ENCODE measurements around the gene CDK5.
"Not testable (repeated sequence)": the region's sequence is repeated elsewhere in the genome, so short reads cannot be mapped to it uniquely, and the experiment has no call there.

CDK5 gene

DNA sequence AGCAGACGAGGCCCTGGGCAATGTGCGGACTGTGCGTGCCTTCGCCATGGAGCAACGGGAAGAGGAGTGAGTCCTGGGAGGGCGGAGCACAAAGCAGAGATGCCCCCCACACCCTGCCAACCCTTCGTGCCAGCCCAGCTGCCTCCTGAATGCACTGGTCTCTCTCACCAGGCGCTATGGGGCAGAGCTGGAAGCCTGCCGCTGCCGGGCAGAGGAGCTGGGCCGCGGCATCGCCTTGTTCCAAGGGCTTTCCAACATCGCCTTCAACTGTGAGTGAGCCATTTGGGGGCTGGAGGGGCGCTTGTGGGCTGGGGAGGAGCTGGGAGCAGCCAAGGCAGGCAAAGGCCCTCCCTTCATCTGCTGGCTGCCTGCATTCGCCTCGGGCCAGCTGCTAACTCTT lies 21.8 kb downstream of the CDK5 start:
- in situ Hi-C loops (cut with MboI; ENCODE audit: low sequenced_read_pairs), result no loop called here

DNA sequence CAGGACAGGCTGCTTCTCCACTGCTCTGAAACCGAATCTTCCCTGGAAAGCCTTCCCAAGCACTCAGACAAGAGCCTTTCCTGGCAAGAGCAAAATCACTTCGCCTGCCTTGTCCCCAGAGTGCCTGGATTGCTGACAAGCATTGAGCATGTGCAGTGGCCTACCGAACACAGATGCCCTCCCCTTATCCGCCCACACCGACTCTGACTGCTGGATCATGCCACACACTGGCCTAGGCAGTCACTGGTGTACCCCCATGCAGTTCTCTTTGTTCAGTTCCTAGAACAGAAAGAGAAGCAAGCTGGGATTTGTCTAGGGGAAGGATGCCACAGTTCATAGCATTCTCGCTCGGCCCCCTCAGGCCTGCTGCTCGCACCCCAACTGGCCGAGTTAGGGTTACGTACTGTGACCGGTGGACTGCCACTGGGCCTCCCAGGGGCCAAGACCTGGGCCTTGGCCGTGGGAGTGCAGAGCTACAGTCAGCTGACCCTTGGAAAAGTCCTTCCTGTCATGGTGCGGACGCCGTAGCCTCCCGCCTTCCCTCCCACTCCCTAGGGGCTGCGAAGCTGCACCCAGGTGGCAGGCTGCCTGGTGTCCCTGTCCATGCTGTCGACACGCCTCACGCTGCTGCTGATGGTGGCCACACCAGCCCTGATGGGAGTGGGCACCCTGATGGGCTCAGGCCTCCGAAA lies 22.5 kb downstream of the CDK5 start:
- in situ Hi-C loops (cut with MboI; ENCODE audit: low sequenced_read_pairs), result no loop called here

DNA sequence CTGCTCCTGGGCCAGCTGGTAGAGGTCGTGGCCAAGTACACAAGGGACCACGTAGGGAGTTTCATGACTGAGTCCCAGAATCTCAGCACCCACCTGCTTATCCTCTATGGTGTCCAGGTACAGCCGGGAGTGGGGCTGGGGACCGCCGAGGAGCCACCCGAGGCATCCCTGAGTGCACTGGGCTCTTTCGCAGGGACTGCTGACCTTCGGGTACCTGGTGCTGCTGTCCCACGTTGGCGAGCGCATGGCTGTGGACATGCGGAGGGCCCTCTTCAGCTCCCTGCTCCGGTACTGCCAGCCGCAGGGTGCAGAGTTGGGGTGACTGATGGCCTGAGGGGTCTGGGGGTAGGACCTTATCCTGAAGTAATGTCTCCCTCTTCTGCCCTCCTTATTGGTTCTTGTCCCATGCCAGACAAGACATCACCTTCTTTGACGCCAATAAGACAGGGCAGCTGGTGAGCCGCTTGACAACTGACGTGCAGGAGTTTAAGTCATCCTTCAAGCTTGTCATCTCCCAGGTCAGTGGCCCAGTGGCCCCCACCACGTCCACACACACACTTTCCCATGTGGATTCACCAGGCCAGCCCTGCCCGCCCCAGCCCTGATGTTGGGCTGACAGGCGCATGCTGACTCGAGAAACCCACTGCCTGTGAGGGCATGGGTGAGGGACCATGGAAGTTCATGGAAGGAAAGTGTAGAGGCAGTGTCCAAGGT lies 23.2 kb downstream of the CDK5 start:
- in situ Hi-C loops (cut with MboI; ENCODE audit: low sequenced_read_pairs), result no loop called here

- in situ Hi-C loops (cut with MboI; ENCODE audit: low sequenced_read_pairs), result no loop called here
These were observed 23.8 kb downstream of the CDK5 start for GRCh38 chr7:151033864-151034249.

- in situ Hi-C loops (cut with MboI; ENCODE audit: low sequenced_read_pairs), result no loop called here
These were observed 24.5 kb downstream of the CDK5 start for GRCh38 chr7:151032936-151033863.

GRCh38 chr7:151031011-151031410 lies 26.7 kb downstream of the CDK5 start:
- in situ Hi-C loops (cut with MboI; ENCODE audit: low sequenced_read_pairs), result no loop called here

DNA sequence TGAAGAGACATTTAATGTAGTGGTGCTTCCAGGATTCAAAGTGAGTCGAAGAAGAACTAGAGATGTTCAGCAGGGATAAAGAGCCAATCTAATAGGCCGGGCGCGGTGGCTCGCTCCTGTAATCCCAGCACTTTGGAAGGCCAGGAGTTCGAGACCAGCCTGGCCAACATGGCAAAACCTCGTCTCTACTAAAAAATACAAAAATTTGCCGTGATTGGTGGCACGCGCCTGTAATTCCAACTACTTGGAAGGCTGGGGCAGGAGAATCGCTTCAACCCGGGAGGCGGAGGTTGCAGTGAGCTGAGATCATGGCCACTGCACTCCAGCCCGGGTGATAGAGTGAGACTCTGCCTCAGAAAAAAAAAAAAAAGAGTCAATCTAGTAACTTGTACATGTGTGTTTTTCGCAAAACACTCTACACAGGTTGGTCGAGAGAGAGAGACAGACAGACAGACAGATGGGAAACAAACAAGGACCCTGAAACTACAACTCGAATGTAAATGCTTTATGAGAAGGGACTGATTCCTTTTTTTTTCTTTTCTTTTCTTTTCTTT lies 28.7 kb downstream of the CDK5 start:
- in situ Hi-C loops (cut with MboI; ENCODE audit: low sequenced_read_pairs), result no loop called here

DNA sequence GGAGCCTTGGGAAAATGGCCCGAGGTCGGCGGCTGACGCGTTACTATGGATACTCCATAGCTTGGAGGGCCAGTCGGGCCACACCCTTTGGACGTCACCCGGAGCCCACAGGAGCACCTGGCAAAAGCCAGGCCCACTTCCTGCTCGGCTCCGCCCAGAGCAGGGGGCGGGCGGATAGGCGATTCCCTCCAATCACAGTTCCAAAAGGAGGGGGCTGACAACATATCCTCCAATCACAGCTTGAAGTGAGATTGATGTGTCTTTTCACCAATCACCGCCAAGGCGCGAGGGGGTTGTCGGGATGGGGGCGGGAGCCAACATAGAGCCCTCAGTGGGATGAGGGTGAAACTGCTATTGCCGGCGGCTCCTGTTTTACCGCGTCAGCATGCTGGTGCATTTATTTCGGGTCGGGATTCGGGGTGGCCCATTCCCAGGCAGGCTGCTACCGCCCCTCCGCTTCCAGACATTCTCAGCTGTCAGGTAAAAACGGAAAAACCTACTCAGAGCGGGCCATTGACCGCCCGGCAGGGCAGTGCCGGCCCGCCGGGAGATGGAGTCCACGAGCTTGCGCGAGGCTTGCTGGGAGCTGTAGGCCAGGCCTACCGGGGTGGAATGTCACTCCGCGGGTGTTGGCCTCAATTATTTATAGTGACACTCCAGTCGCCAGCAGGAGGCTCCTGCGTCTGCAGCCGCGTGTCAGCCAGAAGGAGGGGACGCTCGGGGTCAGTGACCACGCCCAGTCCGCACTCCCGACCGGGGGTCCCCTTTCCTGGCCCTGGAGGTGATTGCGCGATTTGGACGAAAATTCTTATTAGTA lies 29.4 kb downstream of the CDK5 start, which contains the start of gene ABCB8:
Gene ABCB8, plus strand, starts transcription at position 320 of the 817 bp plus-strand sequence. Its CDS starts 66 bp downstream, at position 386.
- in situ Hi-C loops (cut with MboI; ENCODE audit: low sequenced_read_pairs), result no loop called here

DNA sequence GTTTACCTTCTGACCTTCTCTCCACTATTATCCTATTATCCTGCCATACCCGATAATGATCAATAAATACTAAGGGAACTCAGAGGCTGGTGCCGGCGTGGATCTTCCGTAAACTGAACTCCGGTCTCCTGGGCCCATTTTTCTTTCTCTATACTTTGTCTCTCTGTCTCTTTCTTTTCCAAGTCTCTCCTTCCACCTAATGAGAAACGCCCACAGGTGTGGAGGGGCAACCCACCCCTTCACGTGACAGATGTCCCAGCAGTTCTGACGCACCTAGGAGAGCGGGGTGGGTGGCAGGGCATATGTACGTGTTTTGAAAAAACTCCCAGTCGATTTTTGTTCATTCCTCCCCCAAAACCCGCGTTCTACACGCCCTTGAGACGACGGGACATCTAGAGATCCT lies 30.0 kb downstream of the CDK5 start:
- in situ Hi-C loops (cut with MboI; ENCODE audit: low sequenced_read_pairs), result not testable (repeated sequence)

GRCh38 chr7:151026771-151027727 lies 30.6 kb downstream of the CDK5 start:
- in situ Hi-C loops (cut with MboI; ENCODE audit: low sequenced_read_pairs), result not testable (repeated sequence)

- in situ Hi-C loops (cut with MboI; ENCODE audit: low sequenced_read_pairs), result no loop called here
These were observed 31.6 kb downstream of the CDK5 start for GRCh38 chr7:151025924-151026671.

GRCh38 chr7:151024435-151025056 lies 33.2 kb downstream of the CDK5 start, which contains the start of gene ATG9B:
ATG9B (minus strand) TSS chr7:151024494; CDS start chr7:151024423, 71 bp downstream.
- in situ Hi-C loops (cut with MboI; ENCODE audit: low sequenced_read_pairs), result no loop called here

DNA sequence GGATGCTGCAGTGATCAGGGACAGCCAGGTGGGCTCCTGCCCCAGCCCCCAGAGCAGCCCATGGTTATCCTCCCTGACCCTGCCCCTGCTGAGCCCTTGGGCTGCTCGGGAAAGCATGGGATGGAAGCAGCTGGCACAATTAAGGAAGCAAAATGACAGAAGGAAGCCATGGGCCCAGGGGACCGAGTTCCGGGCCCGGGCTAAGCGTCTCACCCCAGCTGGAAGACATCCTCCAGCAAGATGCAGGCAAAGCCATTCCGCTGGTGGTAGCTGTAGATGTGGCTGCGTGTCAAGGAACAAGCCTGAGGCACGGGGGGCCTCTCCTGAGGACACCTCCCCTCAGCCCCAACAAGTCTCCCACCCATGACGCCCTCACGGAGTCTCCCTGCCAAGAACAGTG lies 34.5 kb downstream of the CDK5 start:
- in situ Hi-C loops (cut with MboI; ENCODE audit: low sequenced_read_pairs), result no loop called here

- in situ Hi-C loops (cut with MboI; ENCODE audit: low sequenced_read_pairs), result no loop called here
These were observed 37.5 kb downstream of the CDK5 start for GRCh38 chr7:151020231-151020630.

- in situ Hi-C loops (cut with MboI; ENCODE audit: low sequenced_read_pairs), result no loop called here
These were observed 38.6 kb downstream of the CDK5 start for GRCh38 chr7:151019130-151019447.

GRCh38 chr7:151018421-151019129 lies 39.1 kb downstream of the CDK5 start:
- in situ Hi-C loops (cut with MboI; ENCODE audit: low sequenced_read_pairs), result no loop called here

GRCh38 chr7:151017953-151018420 lies 39.7 kb downstream of the CDK5 start:
- in situ Hi-C loops (cut with MboI; ENCODE audit: low sequenced_read_pairs), result no loop called here
